Measurements from ENCODE around the gene TTC7B. TPM values are rescaled to one million over a fixed set of nuclear protein-coding genes. Genes with fewer than 3 reads are reported as not detected.
A peak's percentile ranks its signal among the peaks of the same experiment; 100 is the strongest.

Gene TTC7B
- total RNA-seq, 4 donors from 2014 or later, result 8.4 to 11.2 (median 9.2) TPM

GRCh38 chr14:90570461-90570860, 245.8 kb downstream of the TTC7B start:
- no peaks in the 10 kb centered on the region for H3K27me3 ChIP-seq
- in situ Hi-C loops (cut with MboI; ENCODE audit: low pct_ligation_motif_present in 1 of 4, low pct_unique_long_range_greater_than_20kb in 1 of 4, low sequenced_read_pairs in 3 of 4), result no loop called here
- no peak overlapping the region for H3K4me3 ChIP-seq
- DNase-seq, result no peak
- H3K36me3 ChIP-seq, result no peaks in the 10 kb centered on the region
- WGBS, 2 donors (ENCODE audit: low coverage in 1 of 2), result 40 to 95% methylated on average over 1 to 17 of the region's 17 CpGs
- H3K4me1 ChIP-seq, result peaks cover 0 to 15% (median 5%) of the 10 kb centered on the region in 4 donors
- intact Hi-C loops (cut with DNase I; ENCODE audit: low total_unique reads), result no loop called here
- no peaks in the 10 kb centered on the region for H3K9me3 ChIP-seq
- no peak overlapping the region for H3K27ac ChIP-seq
- TF ChIP-seq CTCF (IDR thresholded peaks at IDR 0.05), result no peak
- TF ChIP-seq POLR2AphosphoS5 (IDR thresholded peaks at IDR 0.05), result no peak
- TF ChIP-seq EP300 (IDR thresholded peaks at IDR 0.05; ENCODE audit: low read depth), result no peak
- no peak for TF ChIP-seq POLR2A (IDR thresholded peaks at IDR 0.05)

GRCh38 chr14:90569606-90570387, 246.4 kb downstream of the TTC7B start:
- Histone ChIP-seq H3K9me3 (no peaks in the 10 kb centered on the region), H3K36me3 (no peaks in the 10 kb centered on the region), H3K27ac (peak overlapping the region in 2 of 4 donors; percentile 12 to 27), H3K4me1 (peaks cover 0 to 11% (median 5%) of the 10 kb centered on the region in 4 donors), H3K27me3 (no peaks in the 10 kb centered on the region), H3K4me3 (no peak overlapping the region)
- DNase-seq, result no peak
- no peak for TF ChIP-seq CTCF (IDR thresholded peaks at IDR 0.05)
- intact Hi-C loops (cut with DNase I; ENCODE audit: low total_unique reads), result no loop called here
- WGBS, 2 donors (ENCODE audit: low coverage in 1 of 2), result 92% methylated on average over 9 of the region's 9 CpGs; no CpG with 5 or more reads in 1 of the 2 donors
- in situ Hi-C loops (cut with MboI; ENCODE audit: low pct_ligation_motif_present in 1 of 4, low pct_unique_long_range_greater_than_20kb in 1 of 4, low sequenced_read_pairs in 3 of 4), result no loop called here

- H3K4me1 ChIP-seq, result peaks cover 0 to 11% (median 5%) of the 10 kb centered on the region in 4 donors
- H3K27ac ChIP-seq, result peak overlapping the region; percentile 27 to 59 (median 48)
- WGBS, 2 donors (ENCODE audit: low coverage in 1 of 2), result 79% methylated on average over 5 of the region's 5 CpGs; no CpG with 5 or more reads in 1 of the 2 donors
Measured at GRCh38 chr14:90569201-90569600, 247.0 kb downstream of the TTC7B start.

GRCh38 chr14:90568405-90568804, 247.8 kb downstream of the TTC7B start:
- Histone ChIP-seq H3K9me3 (no peaks in the 10 kb centered on the region), H3K4me3 (no peak overlapping the region), H3K27ac (peak overlapping the region; percentile 27 to 59 (median 48)), H3K27me3 (no peaks in the 10 kb centered on the region), H3K4me1 (peaks cover 0 to 11% (median 5%) of the 10 kb centered on the region in 4 donors), H3K36me3 (no peaks in the 10 kb centered on the region)
- in situ Hi-C loops (cut with MboI; ENCODE audit: low pct_ligation_motif_present in 1 of 4, low pct_unique_long_range_greater_than_20kb in 1 of 4, low sequenced_read_pairs in 3 of 4), result no loop called here
- 72 to 75% methylated on average over 1 to 3 of the region's 3 CpGs for WGBS, 2 donors (ENCODE audit: low coverage in 1 of 2)
- TF ChIP-seq CTCF (IDR thresholded peaks at IDR 0.05) (no peak), POLR2AphosphoS5 (IDR thresholded peaks at IDR 0.05) (no peak), EP300 (IDR thresholded peaks at IDR 0.05; ENCODE audit: low read depth) (no peak), POLR2A (IDR thresholded peaks at IDR 0.05) (no peak)
- intact Hi-C loops (cut with DNase I; ENCODE audit: low total_unique reads), result no loop called here
- DNase-seq, result no peak

More at GRCh38 chr14:90569201-90569600, 247.0 kb downstream of the TTC7B start:
- Histone ChIP-seq H3K27me3 (no peaks in the 10 kb centered on the region), H3K36me3 (no peaks in the 10 kb centered on the region), H3K4me3 (no peak overlapping the region), H3K9me3 (no peaks in the 10 kb centered on the region)
- DNase-seq, result no peak
- TF ChIP-seq EP300 (IDR thresholded peaks at IDR 0.05; ENCODE audit: low read depth), result no peak
- in situ Hi-C loops (cut with MboI; ENCODE audit: low pct_ligation_motif_present in 1 of 4, low pct_unique_long_range_greater_than_20kb in 1 of 4, low sequenced_read_pairs in 3 of 4), result no loop called here
- intact Hi-C loops (cut with DNase I; ENCODE audit: low total_unique reads), result no loop called here
